ENCODE measurements around the gene LBHD2. TPM values are rescaled to one million over a fixed set of nuclear protein-coding genes. Genes with fewer than 3 reads are reported as not detected.

The LBHD2 gene
- total and polyA plus RNA-seq, 2 of the 13 experiments (the other 11 are each of a cell fraction or from before 2014, with no cell fraction given), result 0.67 to 1.00 TPM

DNA sequence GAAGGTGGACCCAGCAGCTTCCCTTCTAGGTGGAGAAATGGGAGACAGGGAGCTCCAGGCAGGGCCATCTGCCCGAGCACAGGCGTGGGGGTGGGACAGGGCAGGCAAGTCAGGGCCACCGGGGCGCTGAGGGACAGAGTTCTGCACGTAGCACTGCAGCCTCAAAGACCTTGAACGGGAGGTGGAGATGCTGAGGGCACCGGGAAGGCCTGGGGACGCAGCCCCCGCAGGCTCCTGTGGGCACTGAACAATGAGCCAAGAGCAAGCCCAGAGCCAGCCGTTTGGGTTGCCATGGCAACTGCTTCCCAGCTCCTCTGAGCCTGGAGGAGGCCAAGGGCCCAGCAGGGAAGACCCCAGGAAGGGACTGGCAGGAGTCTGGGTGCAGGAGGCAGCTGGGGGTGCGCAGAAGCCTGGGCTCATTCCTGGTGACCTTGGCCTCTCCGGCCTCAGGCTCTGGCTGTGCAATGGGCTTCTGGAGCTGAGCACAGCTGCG lies 3.4 kb downstream of the LBHD2 start (continued):
- TF ChIP-seq HDAC1 (CRISPR knock-in tag; IDR thresholded peaks at IDR 0.05) (peak; percentile 33; the same call in 1 of the 2 replicates), ZNF800 (CRISPR knock-in tag; IDR thresholded peaks at IDR 0.05) (no peak), MYNN (CRISPR knock-in tag; IDR thresholded peaks at IDR 0.05; ENCODE audit: low read depth) (no peak), SP5 (CRISPR knock-in tag; IDR thresholded peaks at IDR 0.05; ENCODE audit: borderline replicate concordance, low read depth) (peak; percentile 86), SAP130 (CRISPR knock-in tag; IDR thresholded peaks at IDR 0.05; ENCODE audit: low read depth) (peak; percentile 38; the same call in 1 of the 2 replicates), MAX (IDR thresholded peaks at IDR 0.05) (0 out of 2 replicates have a peak, but pooled peaks have one; percentile 31), ZFY (CRISPR knock-in tag; IDR thresholded peaks at IDR 0.05) (0 out of 2 replicates have a peak, but pooled peaks have one; percentile 28), TBX3 (IDR thresholded peaks at IDR 0.05; ENCODE audit: borderline replicate concordance) (no peak), ZNF709 (CRISPR knock-in tag; IDR thresholded peaks at IDR 0.05) (no peak), NR2F6 (IDR thresholded peaks at IDR 0.05) (no peak), NR2F6 (CRISPR knock-in tag; IDR thresholded peaks at IDR 0.05) (peak; percentile 47; the same call in 1 of the 2 replicates), ZNF652 (CRISPR knock-in tag; IDR thresholded peaks at IDR 0.05; ENCODE audit: borderline replicate concordance, low read depth) (no peak), GTF2F1 (IDR thresholded peaks at IDR 0.05; ENCODE audit: low read length) (no peak), SALL1 (CRISPR knock-in tag; IDR thresholded peaks at IDR 0.05) (peak; percentile 65; the same call in 1 of the 2 replicates)
- TF ChIP-seq, protein P1, sequence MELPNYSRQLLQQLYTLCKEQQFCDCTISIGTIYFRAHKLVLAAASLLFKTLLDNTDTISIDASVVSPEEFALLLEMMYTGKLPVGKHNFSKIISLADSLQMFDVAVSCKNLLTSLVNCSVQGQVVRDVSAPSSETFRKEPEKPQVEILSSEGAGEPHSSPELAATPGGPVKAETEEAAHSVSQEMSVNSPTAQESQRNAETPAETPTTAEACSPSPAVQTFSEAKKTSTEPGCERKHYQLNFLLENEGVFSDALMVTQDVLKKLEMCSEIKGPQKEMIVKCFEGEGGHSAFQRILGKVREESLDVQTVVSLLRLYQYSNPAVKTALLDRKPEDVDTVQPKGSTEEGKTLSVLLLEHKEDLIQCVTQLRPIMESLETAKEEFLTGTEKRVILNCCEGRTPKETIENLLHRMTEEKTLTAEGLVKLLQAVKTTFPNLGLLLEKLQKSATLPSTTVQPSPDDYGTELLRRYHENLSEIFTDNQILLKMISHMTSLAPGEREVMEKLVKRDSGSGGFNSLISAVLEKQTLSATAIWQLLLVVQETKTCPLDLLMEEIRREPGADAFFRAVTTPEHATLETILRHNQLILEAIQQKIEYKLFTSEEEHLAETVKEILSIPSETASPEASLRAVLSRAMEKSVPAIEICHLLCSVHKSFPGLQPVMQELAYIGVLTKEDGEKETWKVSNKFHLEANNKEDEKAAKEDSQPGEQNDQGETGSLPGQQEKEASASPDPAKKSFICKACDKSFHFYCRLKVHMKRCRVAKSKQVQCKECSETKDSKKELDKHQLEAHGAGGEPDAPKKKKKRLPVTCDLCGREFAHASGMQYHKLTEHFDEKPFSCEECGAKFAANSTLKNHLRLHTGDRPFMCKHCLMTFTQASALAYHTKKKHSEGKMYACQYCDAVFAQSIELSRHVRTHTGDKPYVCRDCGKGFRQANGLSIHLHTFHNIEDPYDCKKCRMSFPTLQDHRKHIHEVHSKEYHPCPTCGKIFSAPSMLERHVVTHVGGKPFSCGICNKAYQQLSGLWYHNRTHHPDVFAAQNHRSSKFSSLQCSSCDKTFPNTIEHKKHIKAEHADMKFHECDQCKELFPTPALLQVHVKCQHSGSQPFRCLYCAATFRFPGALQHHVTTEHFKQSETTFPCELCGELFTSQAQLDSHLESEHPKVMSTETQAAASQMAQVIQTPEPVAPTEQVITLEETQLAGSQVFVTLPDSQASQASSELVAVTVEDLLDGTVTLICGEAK (IDR thresholded peaks at IDR 0.05), result no peak
- TF ChIP-seq, protein P1 (CRISPR knock-in tag; IDR thresholded peaks at IDR 0.05), result peak; percentile 67; the same call in 1 of the 2 replicates
- TF ChIP-seq, protein P2, sequence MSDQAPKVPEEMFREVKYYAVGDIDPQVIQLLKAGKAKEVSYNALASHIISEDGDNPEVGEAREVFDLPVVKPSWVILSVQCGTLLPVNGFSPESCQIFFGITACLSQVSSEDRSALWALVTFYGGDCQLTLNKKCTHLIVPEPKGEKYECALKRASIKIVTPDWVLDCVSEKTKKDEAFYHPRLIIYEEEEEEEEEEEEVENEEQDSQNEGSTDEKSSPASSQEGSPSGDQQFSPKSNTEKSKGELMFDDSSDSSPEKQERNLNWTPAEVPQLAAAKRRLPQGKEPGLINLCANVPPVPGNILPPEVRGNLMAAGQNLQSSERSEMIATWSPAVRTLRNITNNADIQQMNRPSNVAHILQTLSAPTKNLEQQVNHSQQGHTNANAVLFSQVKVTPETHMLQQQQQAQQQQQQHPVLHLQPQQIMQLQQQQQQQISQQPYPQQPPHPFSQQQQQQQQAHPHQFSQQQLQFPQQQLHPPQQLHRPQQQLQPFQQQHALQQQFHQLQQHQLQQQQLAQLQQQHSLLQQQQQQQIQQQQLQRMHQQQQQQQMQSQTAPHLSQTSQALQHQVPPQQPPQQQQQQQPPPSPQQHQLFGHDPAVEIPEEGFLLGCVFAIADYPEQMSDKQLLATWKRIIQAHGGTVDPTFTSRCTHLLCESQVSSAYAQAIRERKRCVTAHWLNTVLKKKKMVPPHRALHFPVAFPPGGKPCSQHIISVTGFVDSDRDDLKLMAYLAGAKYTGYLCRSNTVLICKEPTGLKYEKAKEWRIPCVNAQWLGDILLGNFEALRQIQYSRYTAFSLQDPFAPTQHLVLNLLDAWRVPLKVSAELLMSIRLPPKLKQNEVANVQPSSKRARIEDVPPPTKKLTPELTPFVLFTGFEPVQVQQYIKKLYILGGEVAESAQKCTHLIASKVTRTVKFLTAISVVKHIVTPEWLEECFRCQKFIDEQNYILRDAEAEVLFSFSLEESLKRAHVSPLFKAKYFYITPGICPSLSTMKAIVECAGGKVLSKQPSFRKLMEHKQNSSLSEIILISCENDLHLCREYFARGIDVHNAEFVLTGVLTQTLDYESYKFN (CRISPR knock-in tag; conservative IDR thresholded peaks at IDR 0.05), result peak; percentile 70
